GM12878 (cell line): ENCODE data around the gene RNF43. TPM values are rescaled to one million over a fixed set of nuclear protein-coding genes. Genes with fewer than 3 reads are reported as not detected.

Experiments used
- ATAC-seq: fragments of 200-7000 bp; cut with Tn5 transposase; 3 replicates; pipeline ENCODE4 v1.9.1; 2020; ENCODE audit warnings: mild to moderate bottlenecking, moderate library complexity
- BruUV-seq: library from RNA; stranded (reverse); fragments of 400-500 nt; replicated peaks from 2 replicates; lab custom pipeline; 2021; lab: Mats Ljungman, UMichigan
- CTCF ChIA-PET: fragments of 300-600 bp; sonication (Branson Sonifier 250); formaldehyde crosslinking; extraction: SDS; loops from one replicate; lab custom pipeline; 2021; ENCODE audit warnings: inconsistent platforms; lab: Yijun Ruan, JAX
- POLR2A ChIA-PET: fragments of 350-600 bp; formaldehyde crosslinking; extraction: SDS; loops from one replicate; lab custom pipeline; 2021; ENCODE audit warnings: inconsistent platforms; lab: Charles Lee
- RAD21 ChIA-PET: fragments of 300-600 bp; sonication (Branson Sonifier 250); formaldehyde crosslinking; loops from one replicate; lab custom pipeline; 2023; ENCODE audit warnings: antibody characterized with exemption; ENCODE audit not compliant: unreplicated experiment; lab: Charles Lee
- SMC1A ChIA-PET: fragments of 300-600 bp; sonication (Branson Sonifier 250); formaldehyde crosslinking; loops from one replicate; lab custom pipeline; 2023; ENCODE audit not compliant: unreplicated experiment, uncharacterized antibody; lab: Charles Lee
- DNase-seq: peaks from one replicate; pipeline ENCODE4 v3.0.0-alpha.2; 2011; ENCODE audit warnings: low read depth, low spot score
- FAIRE-seq: peaks from 3 replicates; lab custom pipeline; 2011; peaks lifted over from hg19 to GRCh38; lab: Jason Lieb, UNC
- H2AFZ ChIP-seq: 2 replicates; pipeline ENCODE4 v1.6.0; 2011; ENCODE audit warnings: low read depth, low read length, control low read depth; ENCODE audit not compliant: control insufficient read depth
- H3K27ac ChIP-seq: 2 replicates; pipeline ENCODE4 v1.5.1; 2011; ENCODE audit warnings: control low read depth; ENCODE audit not compliant: control insufficient read depth, insufficient read depth
- H3K27me3 ChIP-seq, 2 experiments: replicated peaks in 1 of 2; 2 replicates each; pipeline versions ENCODE4 v1.6.0 to v1.6.1; 2011; ENCODE audit warnings: low read length in 1 of 2; ENCODE audit not compliant: control insufficient read depth in 2 of 2, insufficient read depth in 2 of 2
- H3K36me3 ChIP-seq, 2 experiments: 2 replicates each; pipeline ENCODE4 v1.5.1; 2011; ENCODE audit warnings: low read length in 1 of 2; ENCODE audit not compliant: control insufficient read depth in 2 of 2, insufficient read depth in 2 of 2
- H3K4me1 ChIP-seq: 2 replicates; pipeline ENCODE4 v1.6.1; 2011; ENCODE audit warnings: mild to moderate bottlenecking, low read length, moderate library complexity, mixed read lengths; ENCODE audit not compliant: control insufficient read depth, insufficient read depth
- H3K4me2 ChIP-seq: 2 replicates; pipeline ENCODE4 v1.6.0; 2011; ENCODE audit warnings: control low read depth; ENCODE audit not compliant: control insufficient read depth, insufficient read depth
- H3K4me3 ChIP-seq: fragments of 200-600 bp; sonication (generic); 2 replicates; pipeline ENCODE4 v1.5.1; 2016
- H3K79me2 ChIP-seq: 2 replicates; pipeline ENCODE4 v1.6.0; 2011; ENCODE audit warnings: low read length; ENCODE audit not compliant: control insufficient read depth, insufficient read depth
- H3K9ac ChIP-seq: 2 replicates; pipeline ENCODE4 v1.8.0; 2011; ENCODE audit warnings: low read length, control low read depth, mixed read lengths; ENCODE audit not compliant: control insufficient read depth, insufficient read depth
- H3K9me3 ChIP-seq: replicated peaks from 3 replicates; pipeline ENCODE4 v1.5.1; 2011; ENCODE audit warnings: mild to moderate bottlenecking, low read length; ENCODE audit not compliant: control insufficient read depth, insufficient read depth
- H4K20me1 ChIP-seq: 2 replicates; pipeline ENCODE4 v1.6.0; 2011; ENCODE audit not compliant: control insufficient read depth, insufficient read depth
- HCFC1 ChIP-seq: fragments of 150-350 bp; IDR thresholded peaks from 2 replicates; pipeline ENCODE4 v1.6.1; 2014; ENCODE audit warnings: low read length
- HDAC6 ChIP-seq: fragments of 200-600 bp; sonication (generic); IDR thresholded peaks from one replicate; pipeline ENCODE4 v1.8.0; 2017; ENCODE audit warnings: antibody characterized with exemption; ENCODE audit not compliant: unreplicated experiment
- MYB ChIP-seq: fragments of 150-350 bp; IDR thresholded peaks from 2 replicates; pipeline ENCODE4 v1.6.1; 2014; ENCODE audit warnings: mild to moderate bottlenecking, low read depth, low read length, borderline replicate concordance
- NBN ChIP-seq: fragments of 450-650 bp; IDR thresholded peaks from 2 replicates; pipeline ENCODE4 v1.6.1; 2016
- NFIC ChIP-seq: IDR thresholded peaks from 2 replicates; pipeline ENCODE4 v1.6.1; 2012; ENCODE audit warnings: low read depth, mild to moderate bottlenecking, inconsistent platforms, low read length, moderate library complexity
- NR2F1 ChIP-seq: fragments of 450-650 bp; conservative IDR thresholded peaks from 2 replicates; pipeline ENCODE4 v1.6.1; 2017; ENCODE audit warnings: mild to moderate bottlenecking
- POLR2A ChIP-seq: IDR thresholded peaks from 2 replicates; pipeline ENCODE4 v1.6.1; 2011; ENCODE audit warnings: low read depth, mild to moderate bottlenecking, low read length
- RAD21 ChIP-seq: IDR thresholded peaks from 2 replicates; pipeline ENCODE4 v1.6.1; 2011; ENCODE audit warnings: mild to moderate bottlenecking, low read depth, low read length, moderate library complexity; ENCODE audit not compliant: insufficient read depth
- RFX5 ChIP-seq: IDR thresholded peaks from 2 replicates; pipeline ENCODE4 v1.6.1; 2011; ENCODE audit warnings: low read depth, low read length, improper control_type of control experiment
- TBL1XR1 ChIP-seq: IDR thresholded peaks from 2 replicates; pipeline ENCODE4 v1.6.1; 2012; ENCODE audit warnings: low read depth, low read length, improper control_type of control experiment
- ZZZ3 ChIP-seq: IDR thresholded peaks from 2 replicates; pipeline ENCODE4 v1.6.1; 2011; ENCODE audit warnings: low read depth; ENCODE audit not compliant: control insufficient read depth, insufficient read length
- WGBS: methylation state at CpG from one replicate; pipeline ENCODE4 v1.1.6; 2016; ENCODE audit warnings: low lambda C conversion rate; ENCODE audit not compliant: insufficient replicate concordance, insufficient coverage; ENCODE audit errors: missing lambda C conversion rate; 5-methylcytosine and 5-hydroxymethylcytosine counted together
- in situ Hi-C: fragments of 300-500 bp; cut with MboI; formaldehyde crosslinking; loops from 9 replicates; pipeline ENCODE4 v1.14.3; 2018; ENCODE audit warnings: mixed read lengths
- intact Hi-C: fragments of 100-400 bp; cut with micrococcal nuclease; formaldehyde crosslinking; loops from one replicate; pipeline ENCODE4 v1.14.2; 2022; ENCODE audit not compliant: unreplicated experiment
- polyA plus RNA-seq, 11 experiments: library from polyadenylated mRNA; depleted of rRNA in 4 of 11; unstranded in 6 of 11; stranded (reverse) in 5 of 11; fragments of >200 nt; fragmentation: Nextera tagmentation in 4 of 11; fragmentation: Illumina TruSeq in 1 of 11; extraction: Ambion mirVana in 4 of 11; extraction: Trizol in 1 of 11; gene quantifications; 1 replicate in 1 of 11; 2 replicates in 10 of 11; pipeline versions ENCODE4 v1.2.1 to v1.2.3, GENCODE V29; 2011 to 2016; ENCODE audit warnings: inconsistent platforms in 2 of 11, missing spikeins in 2 of 11, low read depth in 1 of 11
- total RNA-seq, 4 experiments: library from RNA; depleted of rRNA in 3 of 4; stranded (reverse); fragments of >200 nt in 3 of 4; fragmentation: Illumina TruSeq in 1 of 4; extraction: Trizol in 1 of 4; gene quantifications; 2 replicates each; pipeline versions ENCODE4 v1.2.1 to v1.2.3, GENCODE V29; 2013 to 2021
- TF ChIP-seq, protein P1 (sequence below): IDR thresholded peaks from 2 replicates; pipeline ENCODE4 v1.6.1; 2012; ENCODE audit warnings: low read depth, low read length, improper control_type of control experiment

The RNF43 gene
- total and polyA plus RNA-seq, 10 of the 15 experiments (the other 5 are each of a cell fraction or from before 2014, with no cell fraction given) = 1.2 to 16.7 (median 5.5) TPM

DNA sequence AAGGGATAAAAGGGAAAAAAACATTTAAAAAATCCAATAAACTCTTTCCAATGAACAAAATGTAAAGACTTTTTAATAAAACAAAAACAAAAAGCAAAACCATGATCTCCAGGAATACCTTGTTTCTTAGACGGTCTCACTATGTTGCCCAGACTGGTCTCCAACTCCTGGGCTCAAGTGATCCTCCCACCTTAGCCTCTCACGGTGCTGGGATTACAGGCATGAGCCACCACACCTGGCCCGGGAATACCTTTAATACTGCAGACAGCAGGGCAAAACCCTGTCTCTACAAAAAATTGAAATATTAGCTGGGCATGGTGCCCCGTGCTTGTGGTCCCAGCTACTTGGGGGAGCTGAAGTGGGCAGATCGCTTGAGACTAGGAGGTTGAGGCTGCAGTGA lies 7.9 kb downstream of the RNF43 start:
- no peaks in the 10 kb centered on the region for H3K4me1 ChIP-seq
- H3K9ac ChIP-seq = no peak overlapping the region
- H3K79me2 ChIP-seq = peaks cover 68% of the 10 kb centered on the region
- DNase-seq (no peak), FAIRE-seq (no peak), ATAC-seq (peak; percentile 5; the same call in 2 of the 3 replicates)
- no peaks in the 10 kb centered on the region for H3K9me3 ChIP-seq
- TF ChIP-seq, protein P1, sequence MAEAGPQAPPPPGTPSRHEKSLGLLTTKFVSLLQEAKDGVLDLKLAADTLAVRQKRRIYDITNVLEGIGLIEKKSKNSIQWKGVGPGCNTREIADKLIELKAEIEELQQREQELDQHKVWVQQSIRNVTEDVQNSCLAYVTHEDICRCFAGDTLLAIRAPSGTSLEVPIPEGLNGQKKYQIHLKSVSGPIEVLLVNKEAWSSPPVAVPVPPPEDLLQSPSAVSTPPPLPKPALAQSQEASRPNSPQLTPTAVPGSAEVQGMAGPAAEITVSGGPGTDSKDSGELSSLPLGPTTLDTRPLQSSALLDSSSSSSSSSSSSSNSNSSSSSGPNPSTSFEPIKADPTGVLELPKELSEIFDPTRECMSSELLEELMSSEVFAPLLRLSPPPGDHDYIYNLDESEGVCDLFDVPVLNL = no peak
- TF ChIP-seq RAD21 (no peak), HDAC6 (no peak), HCFC1 (no peak), ZZZ3 (no peak), MYB (no peak), NFIC (no peak), TBL1XR1 (no peak), NR2F1 (no peak), POLR2A (no peak), NBN (no peak), RFX5 (no peak)
- H3K4me2 ChIP-seq = no peak overlapping the region
- SMC1A ChIA-PET = interaction anchor here (1.2 to 3.6 kb wide), 6 partner anchors 14 to 92 kb away, joined by 3 to 25 read pairs (median 5); partner anchors contain the start of gene SUPT4H1
- CTCF ChIA-PET = interaction anchor here (0.9 to 2.3 kb wide), 4 partner anchors 27 to 92 kb away, joined by 3 to 7 read pairs (median 3); no protein-coding TSS in a partner anchor
- H3K4me3 ChIP-seq = peak overlapping the region; percentile 34; the same call in 1 of the 2 replicates
- RAD21 ChIA-PET = interaction anchor here (1.0 to 2.8 kb wide), 4 partner anchors 8 to 73 kb away, joined by 4 to 17 read pairs (median 6); partner anchors contain the start of genes RNF43 and SUPT4H1
- WGBS = 43% methylated on average over 5 of the region's 5 CpGs
- in situ Hi-C loops = no loop called here
- H3K27me3 ChIP-seq = no peaks in the 10 kb centered on the region; a peak in 1 of 4 replicates
- H4K20me1 ChIP-seq = no peaks in the 10 kb centered on the region
- H2AFZ ChIP-seq = no peak overlapping the region
- POLR2A ChIA-PET = interaction anchor here (1.5 kb wide), 1 partner anchor 15 kb away, joined by 3 read pairs; no protein-coding TSS in a partner anchor
- H3K27ac ChIP-seq = no peak overlapping the region
- no TSS peak for BruUV-seq
- no peaks in the 10 kb centered on the region for H3K36me3 ChIP-seq
- intact Hi-C loops = no loop called here
